BJ (cell line): ENCODE results near the gene GNL1. TPM values are rescaled to one million over a fixed set of nuclear protein-coding genes. Genes with fewer than 3 reads are reported as not detected.

Experiments used
- CTCF ChIA-PET: fragments of 350-600 bp; formaldehyde crosslinking; extraction: SDS; loops from one replicate; lab custom pipeline; 2021; ENCODE audit warnings: antibody characterized with exemption, inconsistent platforms; lab: Yijun Ruan, JAX
- POLR2A ChIA-PET: fragments of 300-600 bp; sonication (Branson Sonifier 250); formaldehyde crosslinking; extraction: SDS; loops from one replicate; lab custom pipeline; 2021; ENCODE audit warnings: antibody characterized with exemption; lab: Charles Lee
- DNase-seq: peaks from one replicate; pipeline ENCODE4 v3.0.0-alpha.2; 2011; ENCODE audit warnings: low read depth
- H3K27me3 ChIP-seq: 2 replicates; pipeline ENCODE4 v1.6.0; 2011; ENCODE audit warnings: low read length; ENCODE audit not compliant: control insufficient read depth, insufficient read depth
- H3K36me3 ChIP-seq: 2 replicates; pipeline ENCODE4 v1.5.1; 2011; ENCODE audit warnings: low read length; ENCODE audit not compliant: control insufficient read depth, insufficient read depth
- H3K4me3 ChIP-seq: 2 replicates; pipeline ENCODE4 v1.5.1; 2011; ENCODE audit warnings: low read depth, mild to moderate bottlenecking, control low read depth, low read length
- polyA plus RNA-seq: library from polyadenylated mRNA; depleted of rRNA; stranded (reverse); fragments of >200 nt; gene quantifications from 2 replicates; pipeline ENCODE4 v1.2.3, GENCODE V29; 2011
- TF ChIP-seq, protein P1 (sequence below): IDR thresholded peaks from 2 replicates; pipeline ENCODE4 v1.5.1; 2011; ENCODE audit warnings: low read depth, mild to moderate bottlenecking, control low read depth, inconsistent platforms, low read length, moderate library complexity; ENCODE audit not compliant: insufficient read depth

Gene GNL1
- polyA plus RNA-seq, 1 experiment, result 47.6 TPM

DNA sequence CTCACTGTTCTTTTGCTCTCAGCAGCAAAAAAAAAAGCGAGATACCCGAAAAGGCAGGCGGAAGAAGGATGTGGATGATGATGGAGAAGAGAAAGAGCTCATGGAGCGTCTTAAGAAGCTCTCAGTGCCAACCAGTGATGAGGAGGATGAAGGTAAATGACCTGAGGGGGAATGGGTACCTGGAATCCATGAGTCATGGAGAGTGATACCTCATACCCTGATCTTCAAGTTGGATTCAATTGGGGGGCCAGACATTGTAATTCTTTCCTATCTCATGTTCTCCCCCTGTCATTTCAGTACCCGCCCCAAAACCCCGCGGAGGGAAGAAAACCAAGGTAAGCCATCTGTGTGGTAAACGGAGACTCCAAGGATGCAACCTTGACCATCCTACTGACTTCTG is 21.8 kb upstream of the GNL1 start:
- CTCF ChIA-PET, result interaction anchor here (0.6 to 2.5 kb wide), 4 partner anchors 19 to 121 kb away, joined by 3 to 8 read pairs (median 4); no protein-coding TSS in a partner anchor
- peaks cover 27% of the 10 kb centered on the region for H3K36me3 ChIP-seq
- TF ChIP-seq, protein P1, sequence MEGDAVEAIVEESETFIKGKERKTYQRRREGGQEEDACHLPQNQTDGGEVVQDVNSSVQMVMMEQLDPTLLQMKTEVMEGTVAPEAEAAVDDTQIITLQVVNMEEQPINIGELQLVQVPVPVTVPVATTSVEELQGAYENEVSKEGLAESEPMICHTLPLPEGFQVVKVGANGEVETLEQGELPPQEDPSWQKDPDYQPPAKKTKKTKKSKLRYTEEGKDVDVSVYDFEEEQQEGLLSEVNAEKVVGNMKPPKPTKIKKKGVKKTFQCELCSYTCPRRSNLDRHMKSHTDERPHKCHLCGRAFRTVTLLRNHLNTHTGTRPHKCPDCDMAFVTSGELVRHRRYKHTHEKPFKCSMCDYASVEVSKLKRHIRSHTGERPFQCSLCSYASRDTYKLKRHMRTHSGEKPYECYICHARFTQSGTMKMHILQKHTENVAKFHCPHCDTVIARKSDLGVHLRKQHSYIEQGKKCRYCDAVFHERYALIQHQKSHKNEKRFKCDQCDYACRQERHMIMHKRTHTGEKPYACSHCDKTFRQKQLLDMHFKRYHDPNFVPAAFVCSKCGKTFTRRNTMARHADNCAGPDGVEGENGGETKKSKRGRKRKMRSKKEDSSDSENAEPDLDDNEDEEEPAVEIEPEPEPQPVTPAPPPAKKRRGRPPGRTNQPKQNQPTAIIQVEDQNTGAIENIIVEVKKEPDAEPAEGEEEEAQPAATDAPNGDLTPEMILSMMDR, result no peak
- no peak for DNase-seq
- POLR2A ChIA-PET, result interaction anchor here (0.5 to 0.7 kb wide), 2 partner anchors 43 to 150 kb away, joined by 4 to 5 read pairs; no protein-coding TSS in a partner anchor
- H3K4me3 ChIP-seq, result no peak overlapping the region
- no peaks in the 10 kb centered on the region for H3K27me3 ChIP-seq

DNA sequence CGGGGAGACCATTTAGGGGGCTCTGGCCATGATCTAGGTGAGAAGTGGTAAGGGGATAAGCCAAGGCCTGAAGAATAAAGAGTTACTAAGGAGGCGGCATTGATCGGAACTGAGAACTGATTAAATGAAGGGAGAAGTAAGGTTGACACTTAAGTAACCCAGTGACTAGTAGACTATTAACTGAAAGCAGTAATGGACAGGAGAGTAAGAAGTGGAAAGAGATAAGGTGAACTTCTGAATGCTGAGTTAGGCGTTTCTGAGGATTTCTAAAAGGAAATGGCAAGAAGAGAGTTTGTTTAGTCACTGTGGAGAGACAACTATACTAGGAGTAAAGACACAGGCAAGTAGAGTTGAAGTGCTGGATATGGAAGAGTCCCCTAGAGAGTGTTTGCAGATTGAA is 16.8 kb upstream of the GNL1 start:
- Histone ChIP-seq H3K4me3 (no peak overlapping the region), H3K27me3 (no peaks in the 10 kb centered on the region), H3K36me3 (peaks cover 10% of the 10 kb centered on the region)
- no peak for DNase-seq
- TF ChIP-seq, protein P1, result no peak
- ChIA-PET CTCF (no interaction called here), POLR2A (no interaction called here)

DNA sequence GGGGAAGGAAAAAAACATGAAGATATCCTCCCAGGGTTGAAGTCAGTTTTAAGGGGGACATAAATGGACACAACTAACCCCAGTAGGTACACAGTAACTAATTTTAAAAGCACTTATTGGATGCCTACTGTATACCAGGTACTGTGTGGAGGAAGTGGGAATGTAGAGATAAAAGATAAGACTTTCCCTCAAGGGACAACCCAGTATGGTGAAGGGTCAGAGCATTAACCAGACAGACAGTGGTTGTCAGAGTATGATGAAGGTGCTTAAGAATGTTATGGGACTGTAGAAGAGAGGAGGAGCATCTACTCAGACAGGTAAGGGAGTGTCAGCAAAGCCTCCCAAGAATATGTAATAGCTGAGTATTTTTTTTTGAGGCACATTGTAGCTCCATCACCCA is 15.9 kb upstream of the GNL1 start:
- Histone ChIP-seq H3K4me3 (peak overlapping the region; percentile 85), H3K27me3 (no peaks in the 10 kb centered on the region), H3K36me3 (peaks cover 2% of the 10 kb centered on the region; the same call in 1 of the 2 replicates)
- no peak for DNase-seq
- TF ChIP-seq, protein P1, result no peak
- POLR2A ChIA-PET, result no interaction called here
- CTCF ChIA-PET, result no interaction called here

DNA sequence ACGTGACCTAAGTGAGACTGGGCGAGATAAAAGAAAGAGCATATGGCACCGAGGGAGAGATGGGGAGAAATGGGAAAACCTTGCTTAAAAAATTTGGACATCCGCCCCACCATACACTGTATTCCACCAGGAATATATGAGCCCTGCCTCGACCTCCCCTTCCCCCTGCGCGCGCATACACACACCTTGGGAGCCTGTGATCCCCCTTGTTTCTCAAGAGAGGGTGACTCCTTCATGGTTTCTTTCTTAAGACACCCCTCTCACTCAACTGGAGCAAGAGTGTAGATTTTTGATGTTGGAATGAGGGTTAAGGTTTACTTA is 15.4 kb upstream of the GNL1 start:
- peak overlapping the region; percentile 85 for H3K4me3 ChIP-seq
- CTCF ChIA-PET, result interaction anchor here (1.4 to 1.6 kb wide), 3 partner anchors 19 to 30 kb away, joined by 3 to 6 read pairs (median 4); no protein-coding TSS in a partner anchor
- POLR2A ChIA-PET, result interaction anchor here (0.5 to 1.0 kb wide), 4 partner anchors 14 to 55 kb away, joined by 3 to 13 read pairs (median 6); partner anchors contain the start of gene PRR3
- H3K27me3 ChIP-seq, result no peaks in the 10 kb centered on the region
- no peak for DNase-seq
- peaks cover 1% of the 10 kb centered on the region; the same call in 1 of the 2 replicates for H3K36me3 ChIP-seq
- TF ChIP-seq, protein P1, result no peak

DNA sequence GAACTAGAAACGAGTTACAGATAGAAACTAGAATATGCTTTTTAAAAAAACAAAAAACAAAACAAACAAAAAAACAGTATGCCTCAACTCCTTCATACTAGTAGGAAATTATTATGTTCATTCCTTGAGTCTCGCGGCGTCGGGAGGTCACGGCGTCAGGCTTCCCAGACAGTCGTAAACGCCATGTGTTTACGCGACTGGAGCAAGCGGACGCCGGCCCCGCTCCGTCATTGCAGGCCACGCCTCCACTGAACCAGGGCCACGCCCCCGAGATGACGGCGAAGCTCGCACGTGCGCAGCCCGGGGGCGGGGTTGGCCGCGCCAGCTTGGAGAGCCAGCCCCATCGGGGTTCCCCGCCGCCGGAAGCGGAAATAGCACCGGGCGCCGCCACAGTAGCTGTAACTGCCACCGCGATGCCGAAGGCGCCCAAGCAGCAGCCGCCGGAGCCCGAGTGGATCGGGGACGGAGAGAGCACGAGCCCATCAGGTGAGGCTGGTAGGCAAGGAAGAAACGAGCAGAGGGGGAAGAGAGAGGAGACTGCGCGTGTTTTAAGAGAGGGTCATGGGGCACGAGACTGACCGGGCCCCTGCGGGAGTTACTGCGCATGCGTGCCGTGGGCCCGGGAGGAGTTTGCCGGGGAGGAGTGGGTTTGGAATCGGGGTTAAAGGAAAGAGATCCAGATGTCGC is 14.9 kb upstream of the GNL1 start, which contains the start of gene ABCF1:
ABCF1 (plus strand) TSS at position 368 of the 687 bp plus-strand sequence; CDS start at position 414, 46 bp downstream.
- CTCF ChIA-PET, result interaction anchor here (0.6 to 1.8 kb wide), 7 partner anchors 12 to 39 kb away, joined by 3 to 6 read pairs (median 4); partner anchors contain the start of gene GNL1
- POLR2A ChIA-PET, result interaction anchor here (0.5 to 1.0 kb wide), 4 partner anchors 14 to 55 kb away, joined by 3 to 13 read pairs (median 6); partner anchors contain the start of gene PRR3
- Histone ChIP-seq H3K27me3 (no peaks in the 10 kb centered on the region), H3K4me3 (peak within 1 kb of the TSS; percentile 85), H3K36me3 (no peaks in the 10 kb centered on the region)
- TF ChIP-seq, protein P1, result no peak
- peak; percentile 83 for DNase-seq
